HCT116 (cell line): ENCODE results near the gene ALDH7A1. TPM values are rescaled to one million over a fixed set of nuclear protein-coding genes. Genes with fewer than 3 reads are reported as not detected.

ENCODE experiments used
- ATAC-seq: fragments of 200-7000 bp; cut with Tn5 transposase; 2 replicates; pipeline ENCODE4 v1.9.1; 2020; ENCODE audit warnings: mild to moderate bottlenecking, moderate library complexity
- BruUV-seq: library from RNA; stranded (reverse); fragments of 400-500 nt; replicated peaks from 2 replicates; lab custom pipeline; 2021; lab: Mats Ljungman, UMichigan
- CTCF ChIA-PET: fragments of 300-600 bp; sonication (Branson Sonifier 250); formaldehyde crosslinking; loops from one replicate; lab custom pipeline; 2021; ENCODE audit warnings: antibody characterized with exemption; lab: Charles Lee
- POLR2A ChIA-PET: fragments of 300-600, 350-600 bp; sonication (Branson Sonifier 250); formaldehyde crosslinking; loops from one replicate; lab custom pipeline; 2021; ENCODE audit warnings: antibody characterized with exemption; lab: Charles Lee
- RAD21 ChIA-PET, 2 experiments: fragments of 300-600 bp; sonication (Branson Sonifier 250); formaldehyde crosslinking; loops; one replicate each; lab custom pipeline; 2023; ENCODE audit warnings: low total read pairs in 2 of 2; ENCODE audit not compliant: uncharacterized antibody in 2 of 2, unreplicated experiment in 2 of 2, low non-redundant PET in 1 of 2; lab: Charles Lee
- DNase-seq: peaks from one replicate; pipeline ENCODE4 v3.0.0-alpha.2; 2010; ENCODE audit warnings: low read depth, low spot score
- H2AFZ ChIP-seq: fragments of 200-600 bp; shearing (Covaris generic), sonication (generic); 2 replicates; pipeline ENCODE4 v1.6.1; 2017; ENCODE audit warnings: low read depth, mixed run types, mixed read lengths, antibody characterized with exemption, low read length; ENCODE audit not compliant: poor library complexity, severe bottlenecking
- H3K27ac ChIP-seq: 2 replicates; pipeline ENCODE4 v1.5.1; 2012; ENCODE audit warnings: low read depth, low read length
- H3K27me3 ChIP-seq: fragments of 200-600 bp; sonication (generic); 2 replicates; pipeline ENCODE4 v1.6.1; 2016; ENCODE audit warnings: mixed run types, low read length, mixed read lengths; ENCODE audit not compliant: insufficient read depth
- H3K36me3 ChIP-seq, 2 experiments: fragments of 200-500 bp in 1 of 2; fragments of 200-600 bp in 1 of 2; sonication (Bioruptor generic) in 1 of 2; sonication (generic) in 1 of 2; 2 replicates each; pipeline versions ENCODE4 v1.5.1 to v1.6.1; 2014 to 2016; ENCODE audit warnings: low read length in 2 of 2, inconsistent platforms in 1 of 2, mixed read lengths in 1 of 2, mixed run types in 1 of 2; ENCODE audit not compliant: insufficient read depth in 2 of 2, control insufficient read depth in 1 of 2
- H3K4me1 ChIP-seq, 2 experiments: fragments of 200-600 bp in 1 of 2; sonication (generic) in 1 of 2; 2 replicates each; pipeline versions ENCODE4 v1.5.1 to v1.6.1; 2012 to 2017; ENCODE audit warnings: low read length in 2 of 2, inconsistent platforms in 1 of 2, mild to moderate bottlenecking in 1 of 2, mixed read lengths in 1 of 2, mixed run types in 1 of 2, moderate library complexity in 1 of 2; ENCODE audit not compliant: insufficient read depth in 2 of 2, control insufficient read depth in 1 of 2
- H3K4me2 ChIP-seq: fragments of 200-600 bp; sonication (generic); 2 replicates; pipeline ENCODE4 v1.6.1; 2017; ENCODE audit warnings: mixed run types, low read length, mixed read lengths
- H3K4me3 ChIP-seq, 2 experiments: fragments of 200-600 bp in 1 of 2; sonication (generic) in 1 of 2; replicated peaks in 1 of 2; 2 replicates each; pipeline ENCODE4 v1.5.1; 2011 to 2016; ENCODE audit warnings: low read length in 2 of 2, control low read depth in 1 of 2, low read depth in 1 of 2, mild to moderate bottlenecking in 1 of 2, mixed read lengths in 1 of 2, mixed run types in 1 of 2
- H3K79me2 ChIP-seq: fragments of 200-600 bp; sonication (generic); 2 replicates; pipeline ENCODE4 v1.6.1; 2017; ENCODE audit warnings: mild to moderate bottlenecking, mixed run types, low read length, moderate library complexity, mixed read lengths; ENCODE audit not compliant: insufficient read depth
- H3K9ac ChIP-seq: fragments of 200-600 bp; sonication (generic); 2 replicates; pipeline ENCODE4 v1.6.1; 2016; ENCODE audit warnings: low read length, mixed read lengths
- H3K9me2 ChIP-seq: fragments of 200-600 bp; sonication (generic), shearing (Covaris generic); 2 replicates; pipeline ENCODE4 v1.6.1; 2017; ENCODE audit warnings: mixed run types, mild to moderate bottlenecking, moderate library complexity; ENCODE audit not compliant: insufficient read depth
- H3K9me3 ChIP-seq, 2 experiments: fragments of 200-500 bp in 1 of 2; fragments of 200-600 bp in 1 of 2; sonication (Bioruptor generic) in 1 of 2; sonication (generic) in 1 of 2; 2 replicates each; pipeline ENCODE4 v1.6.1; 2014 to 2017; ENCODE audit warnings: low read length in 2 of 2, mixed read lengths in 2 of 2, inconsistent platforms in 1 of 2, low read depth in 1 of 2, mild to moderate bottlenecking in 1 of 2, mixed run types in 1 of 2, moderate library complexity in 1 of 2; ENCODE audit not compliant: control insufficient read depth in 1 of 2, insufficient read depth in 1 of 2
- H4K20me1 ChIP-seq: fragments of 200-600 bp; sonication (generic), shearing (Covaris generic); 2 replicates; pipeline ENCODE4 v1.6.1; 2017; ENCODE audit warnings: mixed run types, mild to moderate bottlenecking, moderate library complexity; ENCODE audit not compliant: insufficient read depth
- ATF3 ChIP-seq: IDR thresholded peaks from 2 replicates; pipeline ENCODE4 v1.6.1; 2012
- CBX3 ChIP-seq: IDR thresholded peaks from 2 replicates; pipeline ENCODE4 v1.6.1; 2012; ENCODE audit warnings: low read depth
- CEBPB ChIP-seq: IDR thresholded peaks from 2 replicates; pipeline ENCODE4 v1.6.1; 2012; ENCODE audit warnings: low read depth
- CTCF ChIP-seq, 3 experiments: fragments of 200-600 bp in 1 of 3; sonication (generic) in 1 of 3; IDR thresholded peaks in 2 of 3; conservative IDR thresholded peaks in 1 of 3; 2 replicates each; pipeline ENCODE4 v1.5.1; 2012 to 2017; ENCODE audit warnings: low read depth in 2 of 3, low read length in 2 of 3, antibody characterized with exemption in 1 of 3, borderline replicate concordance in 1 of 3, control low read depth in 1 of 3, mild to moderate bottlenecking in 1 of 3, mixed read lengths in 1 of 3, mixed run types in 1 of 3, moderate library complexity in 1 of 3; ENCODE audit not compliant: insufficient read depth in 1 of 3
- EGR1 ChIP-seq: IDR thresholded peaks from 2 replicates; pipeline ENCODE4 v1.6.1; 2012; ENCODE audit warnings: low read depth
- ELF1 ChIP-seq: IDR thresholded peaks from 2 replicates; pipeline ENCODE4 v1.6.1; 2012; ENCODE audit warnings: low read depth, borderline replicate concordance
- EZH2phosphoT487 ChIP-seq: fragments of 200-600 bp; IDR thresholded peaks from 2 replicates; pipeline ENCODE4 v1.6.1; 2018; ENCODE audit warnings: antibody characterized with exemption, borderline replicate concordance
- FOSL1 ChIP-seq: IDR thresholded peaks from 2 replicates; pipeline ENCODE4 v1.6.1; 2012; ENCODE audit warnings: low read depth
- JUND ChIP-seq: IDR thresholded peaks from 2 replicates; pipeline ENCODE4 v1.6.1; 2012
- MAX ChIP-seq: IDR thresholded peaks from 2 replicates; pipeline ENCODE4 v1.6.1; 2012
- POLR2A ChIP-seq: IDR thresholded peaks from 2 replicates; pipeline ENCODE4 v1.7.0; 2011; ENCODE audit warnings: borderline replicate concordance; ENCODE audit not compliant: insufficient read depth, insufficient read length; ENCODE audit errors: extremely low read depth
- POLR2AphosphoS5 ChIP-seq: IDR thresholded peaks from 2 replicates; pipeline ENCODE4 v1.6.1; 2011; ENCODE audit warnings: mild to moderate bottlenecking, low read depth, low read length, moderate library complexity
- RAD21 ChIP-seq: IDR thresholded peaks from 2 replicates; pipeline ENCODE4 v1.6.1; 2012; ENCODE audit warnings: low read depth, mild to moderate bottlenecking
- REST ChIP-seq: IDR thresholded peaks from 2 replicates; pipeline ENCODE4 v1.6.1; 2012; ENCODE audit warnings: low read depth
- SIN3A ChIP-seq: IDR thresholded peaks from 2 replicates; pipeline ENCODE4 v1.6.1; 2012; ENCODE audit warnings: low read depth
- SP1 ChIP-seq: IDR thresholded peaks from 2 replicates; pipeline ENCODE4 v1.6.1; 2012; ENCODE audit warnings: low read depth
- SRF ChIP-seq: IDR thresholded peaks from 2 replicates; pipeline ENCODE4 v1.6.1; 2012; ENCODE audit warnings: low read depth
- TCF7L2 ChIP-seq: IDR thresholded peaks from 2 replicates; pipeline ENCODE4 v1.7.0; 2011; ENCODE audit warnings: borderline replicate concordance, inconsistent platforms; ENCODE audit not compliant: insufficient read depth, insufficient read length; ENCODE audit errors: extremely low read depth
- ZFX ChIP-seq: fragments of 450-650 bp; IDR thresholded peaks from 2 replicates; pipeline ENCODE4 v1.6.1; 2017
- ZNF274 ChIP-seq: fragments of 200-500 bp; sonication (Bioruptor generic); IDR thresholded peaks from 2 replicates; pipeline ENCODE4 v1.6.1; 2014; ENCODE audit warnings: mild to moderate bottlenecking, low read depth, low read length, inconsistent platforms
- intact Hi-C: fragments of 100-400 bp; cut with micrococcal nuclease; formaldehyde crosslinking; loops from 2 replicates; pipeline ENCODE4 v1.10.0; 2022
- total RNA-seq: library from RNA; stranded (reverse); gene quantifications from one replicate; pipeline ENCODE4 v1.2.1, GENCODE V29; 2021; ENCODE audit not compliant: unreplicated experiment

Gene ALDH7A1
- total RNA-seq, 1 experiment from 2014 or later: 93.2 TPM

GRCh38 chr5:126484253-126484652 lies 110.8 kb downstream of the ALDH7A1 start:
- POLR2A ChIA-PET: no interaction called here
- Histone ChIP-seq H4K20me1 (no peaks in the 10 kb centered on the region), H3K27me3 (no peaks in the 10 kb centered on the region), H3K9ac (no peak overlapping the region), H3K4me1 (no peaks in the 10 kb centered on the region), H3K4me2 (no peak overlapping the region), H3K36me3 (peaks cover 8 to 21% of the 10 kb centered on the region in 2 experiments; a peak in 3 of 4 replicates), H3K27ac (no peak overlapping the region), H3K9me3 (no peaks in the 10 kb centered on the region), H3K9me2 (no peaks in the 10 kb centered on the region), H3K79me2 (no peaks in the 10 kb centered on the region)
- intact Hi-C loops: no loop called here
- CTCF ChIA-PET: interaction anchor here (2.0 kb wide), 1 partner anchor 16 kb away, joined by 6 read pairs; no protein-coding TSS in a partner anchor
- RAD21 ChIA-PET: no interaction called here
- DNase-seq (no peak), ATAC-seq (no peak)
- no TSS peak for BruUV-seq
- TF ChIP-seq POLR2A: no peak
- TF ChIP-seq MAX: no peak
- no peak for TF ChIP-seq SRF
- TF ChIP-seq ELF1: no peak
- TF ChIP-seq FOSL1: no peak
- no peak for TF ChIP-seq ZFX
- no peak for TF ChIP-seq RAD21
- TF ChIP-seq SIN3A: no peak
- TF ChIP-seq EGR1: no peak
- no peak for TF ChIP-seq JUND
- no peak for TF ChIP-seq SP1
- TF ChIP-seq ATF3: no peak
- no peak for TF ChIP-seq ZNF274
- no peak for TF ChIP-seq TCF7L2
- no peak for TF ChIP-seq REST
- TF ChIP-seq CBX3: no peak
- no peak for TF ChIP-seq POLR2AphosphoS5
- TF ChIP-seq CTCF (IDR thresholded peaks at IDR 0.05 in 2 of 3, conservative IDR thresholded peaks at IDR 0.05 in 1 of 3; ENCODE audit: borderline replicate concordance in 1 of 3, insufficient read depth in 1 of 3, low read depth in 2 of 3, low read length in 2 of 3): no peak
- TF ChIP-seq EZH2phosphoT487: no peak
- no peak for TF ChIP-seq CEBPB
- TF ChIP-seq, all 23 proteins: peak for 0
- no peak overlapping the region for H3K4me3 ChIP-seq
- no peak overlapping the region for H2AFZ ChIP-seq
